SK-N-DZ (cell line): Measurements from ENCODE around the gene AOPEP.

Source experiments
- DNase-seq: peaks from one replicate; pipeline ENCODE4 v3.0.0-alpha.2; 2015; ENCODE audit warnings: low spot score

The AOPEP gene

GRCh38 chr9:95079461-95079860, 353.0 kb downstream of the AOPEP start:
- DNase-seq: no peak

DNA sequence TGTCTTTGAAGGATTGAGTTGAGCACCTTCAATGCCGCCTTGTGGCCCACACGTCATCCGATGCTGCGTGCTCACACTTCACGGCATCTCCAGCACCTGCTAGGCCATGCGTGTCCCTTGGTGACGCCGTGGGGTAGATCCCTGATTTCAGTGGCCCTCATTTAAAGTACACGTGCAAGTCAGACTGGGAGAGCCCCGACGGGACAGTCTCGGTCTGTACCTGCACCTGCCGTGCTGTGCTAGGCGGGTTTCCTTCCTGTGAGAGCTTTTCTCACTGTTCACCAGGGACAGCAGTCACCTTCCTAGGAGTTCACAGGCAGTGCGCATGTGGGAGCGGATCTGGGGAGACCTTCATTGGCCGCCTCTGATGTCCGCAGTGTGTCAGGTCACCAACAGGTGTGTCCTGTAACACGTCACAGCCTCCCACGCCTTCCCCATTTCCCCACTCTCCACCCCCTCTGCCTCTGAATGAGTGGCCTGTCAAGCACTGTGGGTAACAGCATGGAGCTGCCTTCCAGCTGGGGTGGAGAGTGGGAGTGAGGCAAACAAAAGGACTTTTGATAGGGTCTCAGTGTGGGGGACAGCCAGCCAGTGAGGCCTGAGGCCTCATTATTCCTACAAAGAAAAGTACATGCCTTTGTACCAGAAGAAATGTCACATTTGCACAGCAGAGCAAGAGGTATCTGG, 354.6 kb downstream of the AOPEP start:
- no peak for DNase-seq

DNA sequence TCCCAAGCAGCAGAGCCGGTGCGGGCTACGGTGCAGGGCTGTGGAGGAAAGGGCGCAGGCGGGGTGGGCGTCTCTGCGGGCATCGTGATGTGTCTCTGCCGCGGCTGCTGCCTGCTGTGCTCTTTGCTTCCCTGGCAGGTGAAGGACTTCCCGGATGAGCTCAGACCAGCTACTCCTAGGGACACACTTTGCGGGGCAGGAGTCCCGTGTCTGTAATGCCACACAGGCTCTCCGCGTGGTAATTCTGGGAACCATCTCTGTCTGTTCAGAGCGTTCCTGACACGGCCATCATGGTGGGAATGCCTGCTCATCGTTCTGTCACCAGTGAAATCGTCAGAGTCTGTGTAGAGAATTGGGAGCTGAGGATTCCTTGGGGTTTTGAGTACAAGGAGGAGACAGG, 355.5 kb downstream of the AOPEP start:
- DNase-seq: no peak

- DNase-seq: no peak
Observed at GRCh38 chr9:95082401-95083084, 356.0 kb downstream of the AOPEP start.

GRCh38 chr9:95083086-95083768, 356.7 kb downstream of the AOPEP start:
- DNase-seq: no peak

- no peak for DNase-seq
Observed at GRCh38 chr9:95084254-95084934, 357.9 kb downstream of the AOPEP start.

- no peak for DNase-seq
Observed at GRCh38 chr9:95085036-95085770, 358.7 kb downstream of the AOPEP start.

GRCh38 chr9:95085861-95086563, 359.5 kb downstream of the AOPEP start:
- no peak for DNase-seq

GRCh38 chr9:95086564-95086955, 360.1 kb downstream of the AOPEP start:
- DNase-seq: no peak

DNA sequence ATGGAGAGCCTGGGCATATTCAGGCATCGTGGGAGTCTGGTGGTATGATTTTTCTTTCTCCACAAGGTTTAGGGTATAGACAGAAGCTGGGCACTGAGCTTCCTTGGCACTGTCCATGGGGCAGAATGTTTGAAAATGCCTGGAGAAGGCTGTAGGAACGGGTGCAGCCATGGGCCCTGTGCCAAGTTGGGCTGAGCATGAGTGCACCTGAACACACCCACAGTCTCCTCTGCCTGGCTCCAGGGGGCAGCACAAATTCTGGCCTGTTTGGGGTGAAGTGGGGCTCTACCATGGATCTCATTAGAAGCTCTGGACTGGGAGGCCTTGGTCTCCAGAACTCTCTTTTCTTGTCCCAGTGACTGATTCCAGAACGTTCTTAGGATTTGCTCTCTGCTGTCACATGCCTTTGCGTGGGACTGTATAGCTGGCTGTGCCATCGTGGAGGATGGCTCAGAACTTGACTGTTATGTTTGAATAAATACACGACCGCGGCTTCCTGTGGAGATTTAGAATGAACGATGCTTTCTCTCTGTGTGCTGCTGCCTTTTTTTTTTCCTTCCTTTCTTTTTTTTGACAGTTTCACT, 361.3 kb downstream of the AOPEP start:
- no peak for DNase-seq

- DNase-seq: no peak
Observed at GRCh38 chr9:95088421-95089161, 362.1 kb downstream of the AOPEP start.

GRCh38 chr9:95089257-95090022, 362.9 kb downstream of the AOPEP start:
- no peak for DNase-seq

DNA sequence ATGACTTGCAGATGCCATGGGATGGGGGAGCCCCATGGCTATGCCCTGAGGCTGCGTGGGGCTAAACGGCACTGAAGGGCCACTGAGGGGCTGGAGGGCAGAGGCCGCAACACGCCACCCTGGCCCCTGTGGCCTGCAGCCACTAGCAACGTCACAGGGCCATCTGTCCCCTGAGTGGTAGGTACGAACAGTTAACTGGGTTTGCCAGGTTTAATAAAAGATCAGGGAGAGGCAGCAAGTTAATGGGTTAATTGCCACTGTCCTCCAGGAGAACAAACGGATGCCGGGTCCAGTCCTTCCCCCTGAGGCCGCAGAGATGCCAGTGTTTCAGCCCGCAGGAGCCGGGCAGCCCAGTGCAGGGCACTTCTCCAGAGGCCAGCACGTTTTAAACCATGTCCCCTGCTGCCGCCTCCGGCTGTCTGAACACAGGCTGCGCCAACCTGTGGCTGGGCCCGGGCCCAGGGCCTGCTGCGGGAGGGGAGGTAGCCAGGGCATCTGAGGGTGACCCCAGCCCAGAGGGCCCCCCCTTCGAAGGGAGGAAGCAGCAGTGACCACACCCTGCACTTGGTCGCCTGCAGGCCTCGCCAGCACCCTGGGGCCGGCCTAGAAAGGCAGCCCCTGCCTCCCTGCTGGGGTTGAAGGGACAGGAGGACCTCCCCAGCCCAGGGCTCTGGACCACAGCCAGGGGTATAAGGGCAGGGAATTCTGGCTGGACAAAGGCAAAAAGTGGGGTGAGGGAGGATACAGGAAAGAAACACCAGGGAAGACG, 363.7 kb downstream of the AOPEP start:
- DNase-seq: no peak

DNA sequence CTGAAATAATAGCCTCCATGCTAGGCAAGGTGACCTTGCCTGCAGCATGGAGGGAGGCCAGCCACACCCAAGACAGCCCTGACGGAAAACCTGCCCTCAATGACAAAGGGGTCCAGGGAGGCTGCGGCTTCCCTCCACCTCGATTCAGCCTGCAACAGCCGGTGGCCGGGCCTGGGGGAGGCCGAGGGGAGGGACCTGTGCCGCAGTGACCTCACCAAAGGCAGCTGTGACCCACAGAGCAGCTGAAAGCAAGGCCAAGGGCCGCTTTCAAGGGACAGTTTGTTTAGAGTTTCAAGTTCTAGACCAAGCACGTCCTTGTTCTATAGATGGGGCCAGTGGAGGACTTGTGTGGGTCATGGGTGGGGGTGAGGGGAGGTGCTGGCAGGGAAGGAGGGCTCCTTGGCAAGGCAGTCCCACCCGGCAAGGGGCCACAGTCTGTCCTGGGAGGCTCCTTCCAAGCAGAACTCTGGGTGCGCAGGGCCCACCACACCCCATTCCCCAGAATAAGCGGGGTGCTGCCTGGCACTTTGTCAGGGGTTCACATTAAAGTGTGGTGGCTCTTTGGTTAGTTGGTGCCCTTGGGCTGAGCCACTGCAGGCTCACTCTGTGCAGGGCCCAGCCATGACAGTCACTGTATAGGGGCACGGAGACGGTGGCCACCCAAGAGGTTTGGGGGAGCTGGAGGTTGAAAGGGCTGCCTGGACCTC, 364.5 kb downstream of the AOPEP start:
- DNase-seq: no peak

DNA sequence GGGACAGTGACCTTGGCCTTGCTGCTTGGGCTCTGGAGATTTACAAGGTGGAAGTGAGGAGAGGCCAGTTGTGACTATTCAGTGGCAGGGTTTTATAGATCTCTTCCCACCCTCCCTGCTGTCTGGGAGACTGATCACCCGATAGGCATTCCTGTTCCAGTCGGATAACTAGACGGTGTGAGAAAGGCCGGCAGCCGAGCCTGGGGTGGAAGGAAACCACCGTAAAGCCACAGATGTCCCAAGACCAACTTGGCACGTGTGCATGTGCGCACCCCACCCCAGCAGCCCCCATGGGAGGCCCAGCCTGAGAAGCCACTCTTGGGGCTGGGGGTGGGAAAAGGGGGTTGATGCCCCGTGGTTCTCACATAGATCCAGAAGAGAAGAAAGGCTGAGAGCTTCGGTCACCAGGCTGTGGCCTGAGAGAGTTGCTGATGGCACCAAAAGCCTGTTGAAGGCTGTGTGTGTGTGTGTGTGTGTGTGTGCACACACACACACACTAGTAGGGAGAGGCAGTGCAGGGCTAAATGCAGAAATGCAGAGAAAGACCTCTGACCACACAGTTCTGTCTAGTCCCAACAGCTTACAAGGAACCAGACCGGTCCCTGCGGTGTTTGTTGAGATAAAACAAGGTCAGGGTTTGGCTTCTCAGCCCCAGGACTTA, 365.2 kb downstream of the AOPEP start:
- DNase-seq: no peak

- DNase-seq: no peak
Observed at GRCh38 chr9:95092262-95093072, 366.0 kb downstream of the AOPEP start.
